ENCODE measurements around the gene HCAR3.

- TF ChIP-seq ZNF274 (IDR thresholded peaks at IDR 0.05; ENCODE audit: low read depth, low read length) (no peak), SUZ12 (IDR thresholded peaks at IDR 0.05; ENCODE audit: extremely low read depth, insufficient read depth, insufficient read length) (no peak), YY1 (IDR thresholded peaks at IDR 0.05; ENCODE audit: insufficient read depth, insufficient read length) (no peak)
These were observed 33.1 kb upstream of the HCAR3 start for GRCh38 chr12:122749569-122750332.
